ENCODE measurements around the gene LPCAT1. TPM values are rescaled to one million over a fixed set of nuclear protein-coding genes. Genes with fewer than 3 reads are reported as not detected.

LPCAT1 gene
- total RNA-seq, 2 donors from 2014 or later: 17.1 to 27.3 TPM

DNA sequence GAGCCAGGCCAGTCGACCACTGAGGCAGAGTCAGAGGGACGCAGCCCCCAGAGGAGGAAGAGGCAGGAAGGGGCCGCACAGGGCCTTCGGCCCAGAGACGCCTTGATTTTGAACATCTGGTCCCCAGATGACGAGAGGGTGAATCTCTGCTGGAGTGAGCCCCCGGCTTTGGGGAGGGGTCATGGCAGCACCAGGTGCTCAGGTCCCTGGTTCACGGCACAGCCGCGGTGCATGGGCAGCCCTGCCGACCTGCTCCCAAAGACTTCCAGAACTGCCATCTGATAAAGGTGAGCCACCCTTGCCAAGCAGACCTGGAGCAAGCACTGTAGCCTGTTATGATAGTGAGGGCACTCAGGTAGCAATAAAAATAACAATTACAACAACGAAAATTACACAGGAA is 29.8 kb downstream of the LPCAT1 start:
- Histone ChIP-seq H3K9me3 (no peaks in the 10 kb centered on the region), H3K4me3 (no peak overlapping the region), H3K4me1 (no peaks in the 10 kb centered on the region), H3K27ac (no peak overlapping the region), H3K9ac (ENCODE audit: low read depth in 2 of 2, low read length in 2 of 2) (no peak overlapping the region), H3K27me3 (no peaks in the 10 kb centered on the region), H3K36me3 (no peaks in the 10 kb centered on the region)
- no peak for DNase-seq
- intact Hi-C loops (cut with DNase I): no loop called here
- TF ChIP-seq, protein P1, sequence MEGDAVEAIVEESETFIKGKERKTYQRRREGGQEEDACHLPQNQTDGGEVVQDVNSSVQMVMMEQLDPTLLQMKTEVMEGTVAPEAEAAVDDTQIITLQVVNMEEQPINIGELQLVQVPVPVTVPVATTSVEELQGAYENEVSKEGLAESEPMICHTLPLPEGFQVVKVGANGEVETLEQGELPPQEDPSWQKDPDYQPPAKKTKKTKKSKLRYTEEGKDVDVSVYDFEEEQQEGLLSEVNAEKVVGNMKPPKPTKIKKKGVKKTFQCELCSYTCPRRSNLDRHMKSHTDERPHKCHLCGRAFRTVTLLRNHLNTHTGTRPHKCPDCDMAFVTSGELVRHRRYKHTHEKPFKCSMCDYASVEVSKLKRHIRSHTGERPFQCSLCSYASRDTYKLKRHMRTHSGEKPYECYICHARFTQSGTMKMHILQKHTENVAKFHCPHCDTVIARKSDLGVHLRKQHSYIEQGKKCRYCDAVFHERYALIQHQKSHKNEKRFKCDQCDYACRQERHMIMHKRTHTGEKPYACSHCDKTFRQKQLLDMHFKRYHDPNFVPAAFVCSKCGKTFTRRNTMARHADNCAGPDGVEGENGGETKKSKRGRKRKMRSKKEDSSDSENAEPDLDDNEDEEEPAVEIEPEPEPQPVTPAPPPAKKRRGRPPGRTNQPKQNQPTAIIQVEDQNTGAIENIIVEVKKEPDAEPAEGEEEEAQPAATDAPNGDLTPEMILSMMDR (IDR thresholded peaks at IDR 0.05): no peak

DNA sequence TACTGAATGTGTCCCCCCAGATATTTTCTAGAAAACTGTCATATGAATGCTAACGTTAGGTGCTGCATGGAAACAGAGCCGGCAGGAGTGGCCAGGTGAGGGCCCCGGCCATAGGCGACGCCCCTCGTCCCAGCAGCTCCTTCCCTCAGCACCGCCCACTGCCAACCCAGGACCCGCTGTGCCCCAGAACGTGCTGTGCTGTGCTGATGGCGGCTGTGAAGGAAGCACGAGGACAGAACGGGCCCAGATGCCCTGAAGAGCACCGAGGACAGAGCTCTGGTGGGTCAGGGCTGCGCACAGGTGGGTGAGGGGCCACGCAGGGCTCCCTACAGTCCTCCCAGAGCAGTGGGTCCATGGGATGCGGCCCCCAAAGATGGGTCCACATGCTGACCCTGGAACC is 30.3 kb downstream of the LPCAT1 start:
- no peaks in the 10 kb centered on the region for H3K27me3 ChIP-seq
- no peak overlapping the region for H3K4me3 ChIP-seq
- H3K4me1 ChIP-seq: no peaks in the 10 kb centered on the region
- DNase-seq: no peak
- intact Hi-C loops (cut with DNase I): no loop called here
- H3K9me3 ChIP-seq: no peaks in the 10 kb centered on the region
- no peak overlapping the region for H3K9ac ChIP-seq (ENCODE audit: low read depth in 2 of 2, low read length in 2 of 2)
- no peak overlapping the region for H3K27ac ChIP-seq
- TF ChIP-seq, protein P1 (IDR thresholded peaks at IDR 0.05): no peak
- H3K36me3 ChIP-seq: no peaks in the 10 kb centered on the region

DNA sequence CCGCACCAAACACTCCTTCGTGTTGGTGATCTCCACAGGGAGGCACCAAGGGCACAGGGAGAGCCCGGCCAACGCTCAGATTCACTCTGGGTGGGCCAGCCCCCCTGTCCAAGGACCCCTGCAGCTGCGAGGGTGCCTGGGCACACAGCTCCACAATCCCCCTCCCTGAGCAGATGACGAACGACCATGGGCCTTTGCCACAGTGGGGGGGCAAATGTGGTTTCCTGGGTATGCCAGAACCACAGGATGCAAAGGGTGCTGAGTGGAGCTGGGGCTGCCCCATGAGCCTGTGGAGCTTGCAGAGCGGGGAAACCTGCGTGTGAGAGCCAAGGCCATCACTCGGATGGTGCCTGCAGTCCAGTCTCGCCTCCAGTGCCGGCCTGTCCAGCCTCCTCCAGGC is 31.0 kb downstream of the LPCAT1 start:
- Histone ChIP-seq H3K36me3 (no peaks in the 10 kb centered on the region), H3K4me3 (no peak overlapping the region), H3K27ac (no peak overlapping the region), H3K9me3 (no peaks in the 10 kb centered on the region), H3K27me3 (no peaks in the 10 kb centered on the region), H3K9ac (ENCODE audit: low read depth in 2 of 2, low read length in 2 of 2) (no peak overlapping the region), H3K4me1 (no peaks in the 10 kb centered on the region)
- DNase-seq: no peak
- TF ChIP-seq, protein P1 (IDR thresholded peaks at IDR 0.05): no peak
- intact Hi-C loops (cut with DNase I): no loop called here

DNA sequence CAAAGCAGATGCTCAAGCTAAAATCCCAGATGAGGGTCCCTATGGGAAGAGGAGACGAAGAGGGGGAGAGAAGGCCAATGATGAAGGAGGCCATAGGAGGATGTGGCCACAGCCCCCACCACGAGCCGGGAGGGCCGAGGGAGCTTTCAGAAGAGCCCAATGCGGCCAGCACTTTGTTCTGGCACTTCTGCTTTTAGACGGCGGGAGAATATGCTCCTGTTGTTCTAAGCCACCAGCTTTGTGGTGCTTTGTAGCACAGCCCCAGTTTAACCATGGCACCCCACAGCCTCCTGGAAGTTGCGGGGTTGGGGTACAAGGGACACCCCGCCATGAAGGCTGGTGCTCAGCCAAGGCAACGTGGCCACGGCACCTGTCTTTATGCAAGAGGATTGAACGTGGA is 33.4 kb downstream of the LPCAT1 start:
- intact Hi-C loops (cut with DNase I): no loop called here
- TF ChIP-seq, protein P1 (IDR thresholded peaks at IDR 0.05): no peak
- no peak overlapping the region for H3K9ac ChIP-seq (ENCODE audit: low read depth in 2 of 2, low read length in 2 of 2)
- H3K4me3 ChIP-seq: no peak overlapping the region
- H3K27ac ChIP-seq: no peak overlapping the region
- no peaks in the 10 kb centered on the region for H3K4me1 ChIP-seq
- H3K27me3 ChIP-seq: no peaks in the 10 kb centered on the region
- DNase-seq: no peak
- no peaks in the 10 kb centered on the region for H3K9me3 ChIP-seq
- no peaks in the 10 kb centered on the region for H3K36me3 ChIP-seq

DNA sequence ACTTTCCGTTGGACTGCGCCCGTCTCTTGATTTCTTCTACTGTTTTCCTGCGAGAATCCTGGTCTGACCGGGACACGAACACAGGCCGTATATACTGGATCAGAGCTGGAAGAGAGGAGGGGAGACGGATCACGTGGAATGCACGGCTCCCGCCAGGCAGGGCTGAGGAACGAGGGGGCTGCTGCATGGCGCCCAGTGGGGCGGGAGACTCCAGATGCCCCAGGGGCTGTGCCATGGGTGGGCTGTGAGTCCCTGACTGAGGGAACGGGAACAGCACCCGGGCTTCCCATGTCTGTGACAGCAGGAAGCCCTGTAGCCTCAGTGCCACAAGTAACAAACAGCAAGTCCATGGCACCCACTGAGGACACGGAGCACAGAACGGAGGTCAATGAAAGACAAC is 34.0 kb downstream of the LPCAT1 start:
- intact Hi-C loops (cut with DNase I): no loop called here
- no peaks in the 10 kb centered on the region for H3K36me3 ChIP-seq
- no peaks in the 10 kb centered on the region for H3K9me3 ChIP-seq
- no peak overlapping the region for H3K27ac ChIP-seq
- H3K4me3 ChIP-seq: no peak overlapping the region
- DNase-seq: no peak
- H3K9ac ChIP-seq (ENCODE audit: low read depth in 2 of 2, low read length in 2 of 2): no peak overlapping the region
- H3K4me1 ChIP-seq: no peaks in the 10 kb centered on the region
- no peaks in the 10 kb centered on the region for H3K27me3 ChIP-seq
- TF ChIP-seq, protein P1 (IDR thresholded peaks at IDR 0.05): no peak
